Measurements from ENCODE around the gene LRRC10. TPM values are rescaled to one million over a fixed set of nuclear protein-coding genes. Genes with fewer than 3 reads are reported as not detected.

LRRC10 gene
- total RNA-seq, 1 donor from 2014 or later = not detected

- Mint-ChIP-seq H3K9me3 (no peaks in the 10 kb centered on the region), H3K27me3 (peaks cover 3% of the 10 kb centered on the region), H3K27ac (no peak overlapping the region), H3K4me3 (no peak overlapping the region), H3K36me3 (no peaks in the 10 kb centered on the region), H3K4me1 (ENCODE audit: unreplicated experiment) (no peaks in the 10 kb centered on the region)
- TF ChIP-seq, protein P1, sequence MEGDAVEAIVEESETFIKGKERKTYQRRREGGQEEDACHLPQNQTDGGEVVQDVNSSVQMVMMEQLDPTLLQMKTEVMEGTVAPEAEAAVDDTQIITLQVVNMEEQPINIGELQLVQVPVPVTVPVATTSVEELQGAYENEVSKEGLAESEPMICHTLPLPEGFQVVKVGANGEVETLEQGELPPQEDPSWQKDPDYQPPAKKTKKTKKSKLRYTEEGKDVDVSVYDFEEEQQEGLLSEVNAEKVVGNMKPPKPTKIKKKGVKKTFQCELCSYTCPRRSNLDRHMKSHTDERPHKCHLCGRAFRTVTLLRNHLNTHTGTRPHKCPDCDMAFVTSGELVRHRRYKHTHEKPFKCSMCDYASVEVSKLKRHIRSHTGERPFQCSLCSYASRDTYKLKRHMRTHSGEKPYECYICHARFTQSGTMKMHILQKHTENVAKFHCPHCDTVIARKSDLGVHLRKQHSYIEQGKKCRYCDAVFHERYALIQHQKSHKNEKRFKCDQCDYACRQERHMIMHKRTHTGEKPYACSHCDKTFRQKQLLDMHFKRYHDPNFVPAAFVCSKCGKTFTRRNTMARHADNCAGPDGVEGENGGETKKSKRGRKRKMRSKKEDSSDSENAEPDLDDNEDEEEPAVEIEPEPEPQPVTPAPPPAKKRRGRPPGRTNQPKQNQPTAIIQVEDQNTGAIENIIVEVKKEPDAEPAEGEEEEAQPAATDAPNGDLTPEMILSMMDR (conservative IDR thresholded peaks at IDR 0.05) = no peak
- no peak for DNase-seq (ENCODE audit: extremely low spot score, unreplicated experiment)
These were observed 16.8 kb upstream of the LRRC10 start for GRCh38 chr12:69627501-69627900.

DNA sequence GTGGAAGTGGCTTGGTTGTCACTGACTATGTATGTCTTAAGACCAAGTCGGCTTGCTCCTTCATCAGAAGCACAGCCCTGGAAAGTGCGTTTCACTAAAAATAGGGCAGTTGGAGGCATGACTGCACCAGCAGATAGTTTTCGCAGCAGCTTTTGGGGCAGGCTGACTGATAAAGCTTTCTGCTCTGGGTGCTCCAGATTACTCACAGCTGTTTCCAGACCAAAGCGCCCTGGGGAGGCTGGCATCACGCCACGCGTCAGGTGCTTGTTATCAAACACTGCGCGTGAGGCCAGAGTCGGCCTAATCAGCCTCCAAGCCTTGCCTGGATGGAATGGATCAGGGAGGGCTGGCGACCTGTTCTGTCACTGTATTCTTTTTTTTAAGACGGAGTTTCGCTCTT lies 13.3 kb upstream of the LRRC10 start:
- no peak overlapping the region for H3K27ac Mint-ChIP-seq
- no peaks in the 10 kb centered on the region for H3K36me3 Mint-ChIP-seq
- H3K4me3 Mint-ChIP-seq = no peak overlapping the region
- DNase-seq (ENCODE audit: extremely low spot score, unreplicated experiment) = no peak
- no peaks in the 10 kb centered on the region for H3K9me3 Mint-ChIP-seq
- H3K27me3 Mint-ChIP-seq = peaks cover 3% of the 10 kb centered on the region
- no peaks in the 10 kb centered on the region for H3K4me1 Mint-ChIP-seq (ENCODE audit: unreplicated experiment)
- TF ChIP-seq, protein P1 (conservative IDR thresholded peaks at IDR 0.05) = no peak

DNA sequence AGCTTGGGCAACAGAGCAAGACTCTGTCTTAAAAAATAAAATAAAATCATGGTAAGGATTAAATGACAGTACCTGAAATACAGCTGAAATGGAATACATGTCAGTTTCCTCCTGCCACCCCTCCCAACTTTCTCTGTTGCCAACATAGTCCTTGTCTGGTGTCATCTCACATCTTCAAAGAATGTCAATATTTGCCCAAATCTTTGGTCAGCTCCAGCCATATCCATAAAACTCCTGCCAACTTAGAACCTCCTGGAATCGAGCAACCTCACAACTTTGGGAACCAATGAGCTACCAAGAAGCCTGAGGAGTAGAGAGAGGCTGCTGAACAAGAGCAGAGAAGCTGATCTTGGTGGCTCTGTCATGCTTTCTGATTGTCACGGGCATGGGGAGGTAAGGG lies 10.8 kb upstream of the LRRC10 start:
- H3K9me3 Mint-ChIP-seq = no peaks in the 10 kb centered on the region
- H3K4me3 Mint-ChIP-seq = no peak overlapping the region

DNA sequence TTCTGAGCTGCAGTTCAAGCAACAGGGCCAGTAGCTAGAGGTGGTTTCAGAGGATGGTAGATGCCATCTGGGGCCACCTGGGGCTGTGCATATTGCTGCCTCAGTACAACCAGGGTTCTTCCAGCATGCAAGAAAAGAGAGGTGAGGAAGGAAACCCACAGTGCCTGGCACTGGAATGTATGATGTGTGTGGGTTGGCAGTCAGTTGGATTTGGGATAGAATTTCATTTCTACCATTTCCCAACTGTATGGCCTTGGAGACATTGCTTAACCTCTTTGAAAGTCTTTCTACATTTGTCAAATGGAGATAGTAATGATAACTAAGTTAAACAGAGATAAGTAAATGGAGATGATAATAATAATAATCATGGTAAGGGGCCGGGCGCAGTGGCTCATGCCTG lies 10.2 kb upstream of the LRRC10 start:
- Mint-ChIP-seq H3K9me3 (no peaks in the 10 kb centered on the region), H3K4me3 (no peak overlapping the region), H3K27me3 (peaks cover 3% of the 10 kb centered on the region), H3K36me3 (no peaks in the 10 kb centered on the region), H3K4me1 (ENCODE audit: unreplicated experiment) (no peaks in the 10 kb centered on the region), H3K27ac (no peak overlapping the region)
- DNase-seq (ENCODE audit: extremely low spot score, unreplicated experiment) = no peak
- TF ChIP-seq, protein P1 (conservative IDR thresholded peaks at IDR 0.05) = no peak

More for the DNA sequence above, 10.8 kb upstream of the LRRC10 start:
- H3K4me1 Mint-ChIP-seq (ENCODE audit: unreplicated experiment) = no peaks in the 10 kb centered on the region
- no peak overlapping the region for H3K27ac Mint-ChIP-seq
- TF ChIP-seq, protein P1 (conservative IDR thresholded peaks at IDR 0.05) = no peak
- DNase-seq (ENCODE audit: extremely low spot score, unreplicated experiment) = no peak
- H3K36me3 Mint-ChIP-seq = no peaks in the 10 kb centered on the region
- H3K27me3 Mint-ChIP-seq = peaks cover 3% of the 10 kb centered on the region

DNA sequence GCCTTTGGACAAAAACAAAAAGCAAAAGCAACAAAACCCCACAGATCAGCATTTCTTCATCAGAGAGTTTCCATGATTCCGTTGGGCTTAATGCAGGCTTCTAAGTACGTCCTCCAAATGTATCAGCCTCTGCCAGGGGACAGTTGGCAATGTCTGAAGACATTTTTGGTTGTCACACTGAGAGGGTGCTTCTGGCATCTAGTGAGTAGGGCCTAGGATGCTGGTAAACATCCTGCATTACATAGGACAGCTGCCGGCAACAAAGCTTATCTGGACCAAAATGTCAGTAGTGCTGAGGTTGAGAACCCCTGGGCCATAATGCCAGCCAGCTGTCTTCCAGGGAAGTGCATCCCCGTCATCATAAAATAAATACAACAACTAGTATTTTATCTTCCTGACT lies 9.4 kb upstream of the LRRC10 start:
- DNase-seq (ENCODE audit: extremely low spot score, unreplicated experiment) = no peak
- Mint-ChIP-seq H3K27ac (no peak overlapping the region), H3K4me3 (no peak overlapping the region), H3K36me3 (no peaks in the 10 kb centered on the region), H3K27me3 (peaks cover 2% of the 10 kb centered on the region), H3K4me1 (ENCODE audit: unreplicated experiment) (no peaks in the 10 kb centered on the region), H3K9me3 (no peaks in the 10 kb centered on the region)
- TF ChIP-seq, protein P1 (conservative IDR thresholded peaks at IDR 0.05) = no peak

DNA sequence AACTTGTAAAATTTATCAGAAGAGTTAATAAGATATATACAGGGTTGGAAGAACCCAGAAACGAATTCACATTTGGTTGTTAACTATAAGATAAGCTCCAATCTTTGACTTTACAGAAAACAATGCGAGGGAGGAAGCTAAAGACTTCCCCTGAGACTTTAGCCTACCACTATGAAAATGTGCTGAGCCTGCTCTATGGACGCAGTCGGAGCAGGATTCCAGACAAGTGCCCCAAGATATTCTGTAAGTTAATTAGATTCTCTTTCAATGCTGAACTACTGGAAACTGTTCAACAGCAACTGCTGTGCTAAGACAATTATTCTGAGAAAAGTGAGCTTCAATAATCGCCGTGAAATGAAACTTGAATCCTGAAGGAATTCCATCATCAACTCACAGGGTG lies 8.3 kb upstream of the LRRC10 start:
- H3K9me3 Mint-ChIP-seq = no peaks in the 10 kb centered on the region
- no peaks in the 10 kb centered on the region for H3K27me3 Mint-ChIP-seq
- H3K4me3 Mint-ChIP-seq = no peak overlapping the region
- no peak overlapping the region for H3K27ac Mint-ChIP-seq
- H3K36me3 Mint-ChIP-seq = no peaks in the 10 kb centered on the region
- TF ChIP-seq, protein P1 (conservative IDR thresholded peaks at IDR 0.05) = no peak
- H3K4me1 Mint-ChIP-seq (ENCODE audit: unreplicated experiment) = no peaks in the 10 kb centered on the region
- DNase-seq (ENCODE audit: extremely low spot score, unreplicated experiment) = no peak
